HCT116 (cell line): ENCODE measurements around the gene TMEM106C. TPM values are rescaled to one million over a fixed set of nuclear protein-coding genes. Genes with fewer than 3 reads are reported as not detected.

Source experiments
- ATAC-seq: fragments of 200-7000 bp; cut with Tn5 transposase; 2 replicates; pipeline ENCODE4 v1.9.1; 2020; ENCODE audit warnings: mild to moderate bottlenecking, moderate library complexity
- BruUV-seq: library from RNA; stranded (reverse); fragments of 400-500 nt; replicated peaks from 2 replicates; lab custom pipeline; 2021; lab: Mats Ljungman, UMichigan
- CTCF ChIA-PET: fragments of 300-600 bp; sonication (Branson Sonifier 250); formaldehyde crosslinking; loops from one replicate; lab custom pipeline; 2021; ENCODE audit warnings: antibody characterized with exemption; lab: Charles Lee
- POLR2A ChIA-PET: fragments of 300-600, 350-600 bp; sonication (Branson Sonifier 250); formaldehyde crosslinking; loops from one replicate; lab custom pipeline; 2021; ENCODE audit warnings: antibody characterized with exemption; lab: Charles Lee
- RAD21 ChIA-PET, 2 experiments: fragments of 300-600 bp; sonication (Branson Sonifier 250); formaldehyde crosslinking; loops; one replicate each; lab custom pipeline; 2023; ENCODE audit warnings: low total read pairs in 2 of 2; ENCODE audit not compliant: uncharacterized antibody in 2 of 2, unreplicated experiment in 2 of 2, low non-redundant PET in 1 of 2; lab: Charles Lee
- DNase-seq: peaks from one replicate; pipeline ENCODE4 v3.0.0-alpha.2; 2010; ENCODE audit warnings: low read depth, low spot score
- H2AFZ ChIP-seq: fragments of 200-600 bp; shearing (Covaris generic), sonication (generic); 2 replicates; pipeline ENCODE4 v1.6.1; 2017; ENCODE audit warnings: low read depth, mixed run types, mixed read lengths, antibody characterized with exemption, low read length; ENCODE audit not compliant: poor library complexity, severe bottlenecking
- H3K27ac ChIP-seq: 2 replicates; pipeline ENCODE4 v1.5.1; 2012; ENCODE audit warnings: low read depth, low read length
- H3K27me3 ChIP-seq: fragments of 200-600 bp; sonication (generic); 2 replicates; pipeline ENCODE4 v1.6.1; 2016; ENCODE audit warnings: mixed run types, low read length, mixed read lengths; ENCODE audit not compliant: insufficient read depth
- H3K36me3 ChIP-seq, 2 experiments: fragments of 200-500 bp in 1 of 2; fragments of 200-600 bp in 1 of 2; sonication (Bioruptor generic) in 1 of 2; sonication (generic) in 1 of 2; 2 replicates each; pipeline versions ENCODE4 v1.5.1 to v1.6.1; 2014 to 2016; ENCODE audit warnings: low read length in 2 of 2, inconsistent platforms in 1 of 2, mixed read lengths in 1 of 2, mixed run types in 1 of 2; ENCODE audit not compliant: insufficient read depth in 2 of 2, control insufficient read depth in 1 of 2
- H3K4me1 ChIP-seq, 2 experiments: fragments of 200-600 bp in 1 of 2; sonication (generic) in 1 of 2; 2 replicates each; pipeline versions ENCODE4 v1.5.1 to v1.6.1; 2012 to 2017; ENCODE audit warnings: low read length in 2 of 2, inconsistent platforms in 1 of 2, mild to moderate bottlenecking in 1 of 2, mixed read lengths in 1 of 2, mixed run types in 1 of 2, moderate library complexity in 1 of 2; ENCODE audit not compliant: insufficient read depth in 2 of 2, control insufficient read depth in 1 of 2
- H3K4me2 ChIP-seq: fragments of 200-600 bp; sonication (generic); 2 replicates; pipeline ENCODE4 v1.6.1; 2017; ENCODE audit warnings: mixed run types, low read length, mixed read lengths
- H3K4me3 ChIP-seq, 2 experiments: fragments of 200-600 bp in 1 of 2; sonication (generic) in 1 of 2; replicated peaks in 1 of 2; 2 replicates each; pipeline ENCODE4 v1.5.1; 2011 to 2016; ENCODE audit warnings: low read length in 2 of 2, control low read depth in 1 of 2, low read depth in 1 of 2, mild to moderate bottlenecking in 1 of 2, mixed read lengths in 1 of 2, mixed run types in 1 of 2
- H3K79me2 ChIP-seq: fragments of 200-600 bp; sonication (generic); 2 replicates; pipeline ENCODE4 v1.6.1; 2017; ENCODE audit warnings: mild to moderate bottlenecking, mixed run types, low read length, moderate library complexity, mixed read lengths; ENCODE audit not compliant: insufficient read depth
- H3K9ac ChIP-seq: fragments of 200-600 bp; sonication (generic); 2 replicates; pipeline ENCODE4 v1.6.1; 2016; ENCODE audit warnings: low read length, mixed read lengths
- H3K9me2 ChIP-seq: fragments of 200-600 bp; sonication (generic), shearing (Covaris generic); 2 replicates; pipeline ENCODE4 v1.6.1; 2017; ENCODE audit warnings: mixed run types, mild to moderate bottlenecking, moderate library complexity; ENCODE audit not compliant: insufficient read depth
- H3K9me3 ChIP-seq, 2 experiments: fragments of 200-500 bp in 1 of 2; fragments of 200-600 bp in 1 of 2; sonication (Bioruptor generic) in 1 of 2; sonication (generic) in 1 of 2; 2 replicates each; pipeline ENCODE4 v1.6.1; 2014 to 2017; ENCODE audit warnings: low read length in 2 of 2, mixed read lengths in 2 of 2, inconsistent platforms in 1 of 2, low read depth in 1 of 2, mild to moderate bottlenecking in 1 of 2, mixed run types in 1 of 2, moderate library complexity in 1 of 2; ENCODE audit not compliant: control insufficient read depth in 1 of 2, insufficient read depth in 1 of 2
- H4K20me1 ChIP-seq: fragments of 200-600 bp; sonication (generic), shearing (Covaris generic); 2 replicates; pipeline ENCODE4 v1.6.1; 2017; ENCODE audit warnings: mixed run types, mild to moderate bottlenecking, moderate library complexity; ENCODE audit not compliant: insufficient read depth
- CEBPB ChIP-seq: IDR thresholded peaks from 2 replicates; pipeline ENCODE4 v1.6.1; 2012; ENCODE audit warnings: low read depth
- EGR1 ChIP-seq: IDR thresholded peaks from 2 replicates; pipeline ENCODE4 v1.6.1; 2012; ENCODE audit warnings: low read depth
- EZH2 ChIP-seq: fragments of 200-600 bp; sonication (generic); IDR thresholded peaks from 2 replicates; pipeline ENCODE4 v1.6.1; 2017; ENCODE audit warnings: antibody characterized with exemption, mixed run types
- FOSL1 ChIP-seq: IDR thresholded peaks from 2 replicates; pipeline ENCODE4 v1.6.1; 2012; ENCODE audit warnings: low read depth
- JUND ChIP-seq: IDR thresholded peaks from 2 replicates; pipeline ENCODE4 v1.6.1; 2012
- SRF ChIP-seq: IDR thresholded peaks from 2 replicates; pipeline ENCODE4 v1.6.1; 2012; ENCODE audit warnings: low read depth
- YY1 ChIP-seq: IDR thresholded peaks from 2 replicates; pipeline ENCODE4 v1.6.1; 2011; ENCODE audit warnings: low read length, low read depth, moderate library complexity, mild to moderate bottlenecking; ENCODE audit not compliant: insufficient replicate concordance; ENCODE audit errors: extremely low read depth
- ZNF274 ChIP-seq: fragments of 200-500 bp; sonication (Bioruptor generic); IDR thresholded peaks from 2 replicates; pipeline ENCODE4 v1.6.1; 2014; ENCODE audit warnings: mild to moderate bottlenecking, low read depth, low read length, inconsistent platforms
- intact Hi-C: fragments of 100-400 bp; cut with micrococcal nuclease; formaldehyde crosslinking; loops from 2 replicates; pipeline ENCODE4 v1.10.0; 2022
- total RNA-seq: library from RNA; stranded (reverse); gene quantifications from one replicate; pipeline ENCODE4 v1.2.1, GENCODE V29; 2021; ENCODE audit not compliant: unreplicated experiment
- TF ChIP-seq, protein P1 (sequence below), 3 experiments: fragments of 200-600 bp in 1 of 3; sonication (generic) in 1 of 3; IDR thresholded peaks in 2 of 3; conservative IDR thresholded peaks in 1 of 3; 2 replicates each; pipeline ENCODE4 v1.5.1; 2012 to 2017; ENCODE audit warnings: low read depth in 2 of 3, low read length in 2 of 3, antibody characterized with exemption in 1 of 3, borderline replicate concordance in 1 of 3, control low read depth in 1 of 3, mild to moderate bottlenecking in 1 of 3, mixed read lengths in 1 of 3, mixed run types in 1 of 3, moderate library complexity in 1 of 3; ENCODE audit not compliant: insufficient read depth in 1 of 3

TMEM106C gene
- total RNA-seq, 1 experiment from 2014 or later, result 94.7 TPM

DNA sequence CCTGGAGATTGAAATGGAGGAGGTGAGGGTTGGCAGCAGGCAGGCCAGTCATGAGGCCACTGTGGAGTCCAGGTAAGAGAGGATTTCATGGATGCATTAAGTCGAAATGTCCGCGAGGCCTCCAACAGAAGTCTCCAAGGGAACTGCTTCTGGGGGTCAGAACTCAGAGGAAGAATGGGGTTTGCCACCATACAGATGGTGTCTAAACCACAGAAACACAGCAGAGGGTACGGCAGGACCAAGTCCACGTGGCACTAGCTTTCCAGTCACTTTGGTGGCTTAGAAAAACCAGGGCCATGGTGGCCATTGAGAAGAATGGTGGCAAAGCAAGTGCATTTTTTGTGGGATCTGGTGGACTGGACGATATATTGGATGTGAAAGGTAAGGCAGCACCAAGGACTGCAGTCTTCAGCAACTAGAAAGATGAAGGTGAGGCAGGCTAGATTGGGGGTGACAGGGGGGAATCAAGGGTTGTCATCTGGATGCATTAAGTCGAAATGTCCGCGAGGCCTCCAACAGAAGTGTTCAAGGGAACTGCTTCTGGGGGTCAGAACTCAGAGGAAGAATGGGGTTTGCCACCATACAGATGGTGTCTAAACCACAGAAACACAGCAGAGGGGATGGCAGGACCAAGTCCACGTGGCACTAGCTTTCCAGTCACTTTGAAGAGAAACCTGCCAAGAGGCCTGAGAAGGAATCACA, 22.5 kb upstream of the TMEM106C start:
- ATAC-seq (no peak), DNase-seq (no peak)
- no TSS peak for BruUV-seq
- Histone ChIP-seq H3K27me3 (no peaks in the 10 kb centered on the region), H3K79me2 (no peaks in the 10 kb centered on the region), H3K9me2 (no peaks in the 10 kb centered on the region), H2AFZ (no peak overlapping the region), H3K27ac (no peak overlapping the region), H3K4me1 (peaks cover 0 to 30% of the 10 kb centered on the region in 2 experiments; a peak in 2 of 4 replicates), H3K4me2 (no peak overlapping the region), H3K36me3 (no peaks in the 10 kb centered on the region), H3K9me3 (no peaks in the 10 kb centered on the region), H3K4me3 (no peak overlapping the region), H4K20me1 (no peaks in the 10 kb centered on the region), H3K9ac (no peak overlapping the region)
- ChIA-PET CTCF (no interaction called here), POLR2A (no interaction called here), RAD21 (no interaction called here)
- TF ChIP-seq ZNF274 (no peak), EGR1 (no peak), EZH2 (no peak), CEBPB (no peak), FOSL1 (no peak), JUND (no peak), YY1 (no peak), SRF (no peak)
- TF ChIP-seq, protein P1, sequence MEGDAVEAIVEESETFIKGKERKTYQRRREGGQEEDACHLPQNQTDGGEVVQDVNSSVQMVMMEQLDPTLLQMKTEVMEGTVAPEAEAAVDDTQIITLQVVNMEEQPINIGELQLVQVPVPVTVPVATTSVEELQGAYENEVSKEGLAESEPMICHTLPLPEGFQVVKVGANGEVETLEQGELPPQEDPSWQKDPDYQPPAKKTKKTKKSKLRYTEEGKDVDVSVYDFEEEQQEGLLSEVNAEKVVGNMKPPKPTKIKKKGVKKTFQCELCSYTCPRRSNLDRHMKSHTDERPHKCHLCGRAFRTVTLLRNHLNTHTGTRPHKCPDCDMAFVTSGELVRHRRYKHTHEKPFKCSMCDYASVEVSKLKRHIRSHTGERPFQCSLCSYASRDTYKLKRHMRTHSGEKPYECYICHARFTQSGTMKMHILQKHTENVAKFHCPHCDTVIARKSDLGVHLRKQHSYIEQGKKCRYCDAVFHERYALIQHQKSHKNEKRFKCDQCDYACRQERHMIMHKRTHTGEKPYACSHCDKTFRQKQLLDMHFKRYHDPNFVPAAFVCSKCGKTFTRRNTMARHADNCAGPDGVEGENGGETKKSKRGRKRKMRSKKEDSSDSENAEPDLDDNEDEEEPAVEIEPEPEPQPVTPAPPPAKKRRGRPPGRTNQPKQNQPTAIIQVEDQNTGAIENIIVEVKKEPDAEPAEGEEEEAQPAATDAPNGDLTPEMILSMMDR (IDR thresholded peaks at IDR 0.05 in 2 of 3, conservative IDR thresholded peaks at IDR 0.05 in 1 of 3; ENCODE audit: borderline replicate concordance in 1 of 3, insufficient read depth in 1 of 3, low read depth in 2 of 3, low read length in 2 of 3), result no peak
- intact Hi-C loops, result loop anchor here (5.0 to 10.0 kb wide), 2 partner anchors 224 to 676 kb away; no protein-coding TSS in a partner anchor
